Inflammatory macrophage treated with lipopolysaccharide for 1 hour (primary cell): ENCODE data around the gene FOXO3.
"Not testable (repeated sequence)": the region's sequence is repeated elsewhere in the genome, so short reads cannot be mapped to it uniquely, and the experiment has no call there.

Experiments
- DNase-seq, 2 donors: peaks; one replicate each; pipeline ENCODE4 v3.0.0-alpha.2; 2020 to 2022

FOXO3 gene

GRCh38 chr6:108635505-108636226, 74.9 kb downstream of the FOXO3 start:
- DNase-seq, result peak; percentile 30 to 38

- DNase-seq, result no peak
These were observed 77.2 kb downstream of the FOXO3 start for GRCh38 chr6:108637963-108638362.

- DNase-seq, result no peak
These were observed 78.3 kb downstream of the FOXO3 start for GRCh38 chr6:108638993-108639392.

- peak; percentile 86 to 94 for DNase-seq
These were observed 79.4 kb downstream of the FOXO3 start for GRCh38 chr6:108640104-108640503.

GRCh38 chr6:108643184-108643583, 82.5 kb downstream of the FOXO3 start:
- no peak for DNase-seq

- no peak for DNase-seq
These were observed 83.5 kb downstream of the FOXO3 start for GRCh38 chr6:108644252-108644651.

GRCh38 chr6:108648191-108648590, 87.5 kb downstream of the FOXO3 start:
- no peak for DNase-seq

- DNase-seq, result no peak
These were observed 89.6 kb downstream of the FOXO3 start for GRCh38 chr6:108650325-108650724.

- peak; percentile 83 to 91 for DNase-seq
These were observed 90.1 kb downstream of the FOXO3 start for GRCh38 chr6:108650781-108651180.

GRCh38 chr6:108651340-108652227, 90.9 kb downstream of the FOXO3 start:
- DNase-seq, result no peak

- DNase-seq, result no peak
These were observed 91.7 kb downstream of the FOXO3 start for GRCh38 chr6:108652375-108652774.

- DNase-seq, result no peak
These were observed 93.2 kb downstream of the FOXO3 start for GRCh38 chr6:108653949-108654348.

- DNase-seq, result no peak
These were observed 93.9 kb downstream of the FOXO3 start for GRCh38 chr6:108654465-108655106.

GRCh38 chr6:108655806-108656651, 95.3 kb downstream of the FOXO3 start:
- no peak for DNase-seq

GRCh38 chr6:108656836-108657235, 96.1 kb downstream of the FOXO3 start:
- no peak for DNase-seq

- DNase-seq, result no peak
These were observed 97.5 kb downstream of the FOXO3 start for GRCh38 chr6:108658174-108658573.

GRCh38 chr6:108658785-108659184, 98.1 kb downstream of the FOXO3 start:
- DNase-seq, result not testable (repeated sequence)

GRCh38 chr6:108660251-108660650, 99.5 kb downstream of the FOXO3 start:
- no peak for DNase-seq

GRCh38 chr6:108661430-108661829, 100.7 kb downstream of the FOXO3 start:
- peak; percentile 55 to 82 for DNase-seq

- no peak for DNase-seq
These were observed 101.3 kb downstream of the FOXO3 start for GRCh38 chr6:108661982-108662381.

- DNase-seq, result no peak
These were observed 102.0 kb downstream of the FOXO3 start for GRCh38 chr6:108662702-108663101.

GRCh38 chr6:108663494-108664064, 102.9 kb downstream of the FOXO3 start:
- not testable (repeated sequence) for DNase-seq
